GM21825 (cell line): Measurements from ENCODE around the gene TMEM109.

Experiments
- ATAC-seq: cut with Tn5 transposase; IDR thresholded peaks from one replicate; pipeline ENCODE4 v1.9.1; 2021; ENCODE audit warnings: mild to moderate bottlenecking, moderate library complexity; ENCODE audit not compliant: unreplicated experiment

The TMEM109 gene

GRCh38 chr11:60939301-60939700 is 25.3 kb downstream of the TMEM109 start:
- ATAC-seq = no peak

DNA sequence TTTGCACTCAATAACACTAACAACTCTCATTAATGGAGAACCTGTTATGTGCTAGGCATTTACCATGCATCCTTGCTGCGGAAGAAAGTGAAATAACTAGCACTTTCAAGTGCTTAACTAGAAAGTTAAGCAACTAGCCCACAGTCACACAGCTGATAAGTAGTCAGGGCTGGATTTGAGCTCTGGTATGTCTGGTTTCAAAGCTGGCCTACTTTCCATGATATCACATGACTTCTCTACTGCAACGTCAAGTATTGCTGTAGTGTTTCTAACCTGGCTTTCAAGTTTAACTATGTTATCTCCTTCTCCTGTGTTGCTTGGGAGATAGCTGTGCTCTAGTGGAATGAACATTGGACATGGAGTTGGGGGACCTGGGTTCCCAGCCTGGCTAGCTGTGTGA is 25.9 kb downstream of the TMEM109 start:
- no peak for ATAC-seq

DNA sequence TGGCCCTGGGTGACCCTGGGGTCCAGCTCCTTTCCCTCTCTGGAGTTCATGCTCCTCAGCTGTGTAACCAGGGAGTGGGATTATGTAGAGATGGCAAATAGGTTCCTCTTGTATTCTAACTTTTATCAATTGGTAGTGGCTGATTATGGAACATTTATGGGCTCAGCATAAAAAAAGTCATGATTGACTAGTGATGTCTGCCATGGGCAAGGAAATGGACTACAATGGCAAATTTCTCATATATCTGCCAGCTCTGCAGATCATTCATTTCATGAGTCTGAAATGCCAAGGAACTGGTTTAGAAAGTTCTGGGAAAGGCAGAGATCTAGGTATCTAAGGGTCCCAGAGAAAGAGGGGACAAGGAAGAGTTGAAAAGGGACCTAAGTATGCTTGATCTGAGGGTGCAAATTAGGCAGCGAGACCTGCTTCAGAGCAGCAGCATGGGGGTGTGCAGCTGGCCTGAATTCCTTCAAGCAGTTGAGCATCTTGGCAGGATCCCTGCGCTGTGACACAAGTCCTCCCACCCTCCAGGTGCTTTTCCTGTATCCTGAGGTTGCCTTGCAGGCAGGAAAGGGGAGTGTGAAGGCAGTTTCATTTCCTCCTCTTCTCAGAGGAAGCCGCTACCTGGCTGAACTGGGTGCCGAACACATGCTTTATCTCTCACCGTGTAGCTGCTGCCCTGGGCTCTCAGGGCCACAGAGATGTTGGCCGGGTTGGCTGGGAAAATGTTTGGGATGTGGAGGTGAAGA is 27.6 kb downstream of the TMEM109 start:
- ATAC-seq = no peak

DNA sequence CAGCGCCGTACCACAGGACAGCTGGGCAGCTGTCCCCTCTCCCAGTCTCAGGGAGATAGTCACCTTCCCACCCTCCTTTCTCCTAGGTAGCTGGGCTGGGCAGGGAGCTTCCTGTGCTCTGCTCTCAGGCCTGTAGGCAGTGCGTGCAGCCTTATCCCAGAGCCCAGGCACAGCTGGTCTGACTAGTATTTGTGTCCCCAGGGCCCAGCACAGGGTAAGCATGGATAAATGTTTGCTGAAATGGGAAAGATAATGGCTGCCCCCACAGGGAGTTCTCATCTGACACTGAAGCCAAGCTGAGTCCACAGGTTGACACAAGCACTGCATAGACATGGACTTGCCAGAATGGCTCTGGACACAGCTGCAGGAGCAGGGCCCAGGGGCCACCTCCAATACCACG is 28.3 kb downstream of the TMEM109 start:
- ATAC-seq = no peak

GRCh38 chr11:60942970-60943565 is 29.1 kb downstream of the TMEM109 start:
- ATAC-seq = no peak

GRCh38 chr11:60944490-60945294 is 30.7 kb downstream of the TMEM109 start:
- no peak for ATAC-seq

- no peak for ATAC-seq
These were observed 31.3 kb downstream of the TMEM109 start for GRCh38 chr11:60945295-60945667.

- no peak for ATAC-seq
These were observed 32.8 kb downstream of the TMEM109 start for GRCh38 chr11:60946601-60947264.

GRCh38 chr11:60947700-60948099 is 33.7 kb downstream of the TMEM109 start:
- no peak for ATAC-seq

DNA sequence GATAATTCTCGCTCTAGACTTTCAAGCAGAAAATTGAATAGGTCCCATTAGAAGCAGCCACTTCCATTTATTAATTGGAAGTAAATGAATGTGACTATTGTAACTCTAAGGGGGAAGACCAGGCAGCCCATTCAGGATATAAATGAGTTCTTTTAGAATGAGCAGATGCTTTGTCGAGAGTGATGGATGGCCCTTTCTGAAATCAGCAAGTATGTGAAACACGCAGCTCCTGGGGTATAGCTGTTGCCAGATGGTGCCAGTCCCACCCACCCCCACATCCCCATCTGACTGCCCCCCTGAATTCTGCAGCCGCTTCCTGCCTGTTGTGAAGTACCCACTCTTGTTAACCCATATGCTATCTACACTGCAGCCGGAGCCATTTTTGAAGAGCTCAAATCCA is 34.3 kb downstream of the TMEM109 start:
- no peak for ATAC-seq

DNA sequence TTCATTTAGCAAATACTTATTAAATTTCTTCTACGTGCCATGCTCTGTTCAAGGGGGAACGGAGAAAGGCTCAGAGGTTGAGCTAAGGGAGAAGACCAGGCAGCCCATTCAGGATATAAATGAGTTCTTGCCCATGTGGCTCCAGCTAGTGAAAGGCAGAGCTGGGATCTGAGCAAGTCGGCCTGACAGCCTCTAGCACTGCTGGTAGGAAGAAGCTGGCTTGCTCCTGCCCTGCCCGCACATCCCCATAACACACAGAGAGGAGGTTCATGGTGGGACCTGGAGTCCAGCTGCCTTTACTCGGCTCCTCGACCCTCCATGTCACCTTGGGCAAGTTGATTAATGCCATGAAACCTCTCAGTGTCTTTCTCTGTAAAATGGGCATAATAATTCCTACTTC is 36.1 kb downstream of the TMEM109 start:
- ATAC-seq = no peak

DNA sequence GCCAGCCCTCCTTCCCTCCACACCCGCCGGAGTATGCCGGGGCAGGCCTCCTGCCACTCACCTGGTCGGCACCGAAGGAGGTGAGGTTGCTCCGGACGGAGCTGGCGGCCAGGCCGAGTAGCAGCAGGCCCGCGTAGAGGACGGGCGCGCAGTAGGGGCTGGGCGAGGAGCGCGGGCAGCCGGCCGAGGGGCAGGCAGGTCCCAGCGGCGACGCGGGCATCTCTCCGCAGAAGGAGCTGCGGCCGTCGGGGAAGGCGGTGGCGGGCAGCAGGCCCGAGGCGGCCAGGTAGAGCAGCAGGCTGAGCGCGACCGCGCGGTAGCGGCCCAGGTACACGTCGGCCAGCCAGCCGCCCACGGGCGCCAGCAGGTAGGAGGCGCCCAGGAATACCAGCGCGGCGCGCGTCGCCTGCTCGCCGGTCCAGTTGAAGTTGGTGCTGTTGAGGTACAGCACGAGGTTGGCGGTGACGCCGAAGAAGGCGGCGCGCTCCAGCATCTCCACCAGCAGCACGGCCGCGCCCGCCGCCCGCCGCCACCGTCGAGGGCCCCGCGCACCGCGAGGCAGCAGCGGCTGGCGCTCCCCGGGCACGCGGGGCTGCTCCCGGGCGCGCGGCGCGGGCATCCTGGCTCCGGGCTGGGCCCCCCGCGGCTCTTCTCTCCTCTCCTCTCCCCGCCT is 37.1 kb downstream of the TMEM109 start:
- no peak for ATAC-seq

- no peak for ATAC-seq
These were observed 37.6 kb downstream of the TMEM109 start for GRCh38 chr11:60951606-60951903.

DNA sequence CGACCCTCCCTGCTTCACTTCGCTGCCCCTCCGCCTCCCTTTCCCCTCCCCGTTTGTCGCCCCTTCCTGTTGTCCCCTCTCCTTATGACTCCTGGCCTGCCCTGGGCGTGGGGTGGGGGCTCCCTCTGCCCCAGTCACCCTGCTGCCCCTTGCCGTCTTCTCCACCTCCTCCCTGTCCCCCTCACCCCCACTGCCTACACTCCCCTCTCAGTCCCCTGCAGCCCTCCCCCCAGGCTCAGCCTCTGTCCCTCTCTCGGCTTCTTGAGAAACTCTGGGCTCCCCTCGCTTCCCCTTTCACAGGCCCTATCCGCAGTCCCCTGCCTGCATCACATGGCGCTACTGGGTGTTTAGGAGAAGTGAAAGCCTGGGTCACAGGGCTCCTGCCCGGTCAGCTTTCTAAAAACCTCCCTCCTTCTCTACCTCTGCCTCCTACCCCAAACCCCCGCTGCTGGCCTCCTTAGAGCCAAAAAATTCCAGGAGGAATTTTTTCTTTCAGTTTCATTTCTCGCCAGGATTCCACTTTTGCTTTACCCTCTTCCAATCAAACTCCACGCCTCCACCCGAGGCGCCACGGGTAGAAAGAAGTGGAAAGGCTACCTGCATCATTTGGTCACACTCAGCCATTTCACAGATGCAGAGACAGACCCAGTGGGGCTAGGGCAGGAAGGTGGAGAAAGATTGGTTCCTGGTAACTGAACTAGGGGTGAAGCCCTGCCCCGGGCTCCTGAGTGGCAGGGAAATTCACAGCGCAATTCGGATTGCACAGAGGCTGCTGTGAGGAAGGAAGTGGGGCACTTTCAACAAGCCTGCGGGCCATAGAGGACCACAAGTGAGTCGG is 38.2 kb downstream of the TMEM109 start, which contains the start of gene SLC15A3:
SLC15A3 (minus strand) TSS at position 273 of the 838 bp plus-strand sequence. CDS start 625 bp downstream, outside the sequence.
- peak; percentile 63 for ATAC-seq

DNA sequence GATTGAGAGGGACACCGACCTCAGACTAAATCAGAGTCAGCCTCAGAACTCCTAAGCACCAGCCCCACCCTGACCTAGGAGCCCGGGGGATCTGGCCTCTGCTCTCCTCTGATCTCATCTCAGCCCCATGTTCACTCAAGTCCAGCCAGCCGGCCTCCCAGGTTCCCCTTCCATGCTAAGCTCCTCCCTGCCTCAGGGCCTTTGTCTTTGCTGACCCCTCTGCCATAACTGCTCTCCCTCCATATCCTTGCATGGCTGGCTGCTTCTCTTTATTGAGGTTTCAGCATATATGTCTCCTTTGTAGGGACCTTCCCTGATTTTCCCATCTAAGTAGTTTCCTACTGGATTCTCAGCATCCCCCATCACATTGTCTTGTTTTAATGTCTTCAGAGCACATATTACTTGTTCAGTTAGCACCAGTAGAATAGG is 38.8 kb downstream of the TMEM109 start:
- ATAC-seq = no peak

- ATAC-seq = no peak
These were observed 39.8 kb downstream of the TMEM109 start for GRCh38 chr11:60953781-60954180.

- no peak for ATAC-seq
These were observed 40.5 kb downstream of the TMEM109 start for GRCh38 chr11:60954421-60954820.

DNA sequence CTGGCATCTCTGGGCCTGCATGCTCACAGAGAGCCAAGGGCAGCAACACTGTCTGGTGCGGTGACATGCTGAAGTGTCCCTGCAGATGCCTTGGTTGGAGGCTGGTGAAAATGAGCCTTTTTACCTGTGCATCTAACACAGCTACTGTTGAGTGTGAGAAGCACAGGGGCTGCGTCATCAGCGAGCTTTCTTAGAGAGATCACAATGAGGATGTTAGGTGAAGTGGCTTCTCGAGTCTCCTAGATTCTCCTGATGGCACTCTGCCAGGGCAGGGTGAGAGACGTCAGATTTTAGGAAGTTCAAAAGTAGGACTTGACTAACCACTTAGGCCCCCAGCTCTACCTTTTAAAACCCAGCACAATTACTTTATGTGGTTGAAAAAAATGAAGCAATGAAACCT is 41.6 kb downstream of the TMEM109 start:
- ATAC-seq = no peak

DNA sequence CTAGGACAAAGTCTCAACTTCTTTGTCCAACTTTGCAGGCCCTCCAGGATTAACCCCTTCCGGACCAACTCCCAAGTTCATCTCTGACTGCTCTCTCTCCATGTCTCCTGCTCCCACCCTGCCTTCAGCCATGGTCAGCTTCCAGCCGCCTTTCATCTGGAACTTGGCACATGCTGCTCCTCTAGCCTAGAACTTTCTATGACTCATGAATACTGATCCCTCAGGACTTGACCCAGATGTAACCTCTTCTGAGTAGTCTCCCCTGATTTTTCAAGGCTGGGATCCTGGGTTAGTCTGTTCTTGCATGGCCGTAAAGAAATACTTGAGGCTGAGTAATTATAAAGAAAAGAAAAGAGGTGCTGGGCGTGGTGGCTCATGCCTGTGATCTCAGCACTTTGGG is 43.2 kb downstream of the TMEM109 start:
- no peak for ATAC-seq

- ATAC-seq = no peak
These were observed 45.5 kb downstream of the TMEM109 start for GRCh38 chr11:60959431-60959830.
